Thyroid gland (tissue), 4 donors: ENCODE measurements around the gene KRTAP5-4. TPM values are rescaled to one million over a fixed set of nuclear protein-coding genes. Genes with fewer than 3 reads are reported as not detected.
"Not testable (repeated sequence)": the region's sequence is repeated elsewhere in the genome, so short reads cannot be mapped to it uniquely, and the experiment has no call there.

Experiments
- DNase-seq, 2 donors: peaks; one replicate each; pipeline ENCODE4 v3.0.0-alpha.2; 2019
- H3K27ac ChIP-seq, 3 donors: fragments of 200-600 bp; sonication (generic); 1 replicate in 2 of 3; 2 replicates in 1 of 3; pipeline ENCODE4 v1.5.1; 2016 to 2019; ENCODE audit warnings: mild to moderate bottlenecking in 1 of 3, moderate library complexity in 1 of 3
- H3K27me3 ChIP-seq: fragments of 200-600 bp; sonication (generic); one replicate; pipeline ENCODE4 v1.5.1; 2019
- H3K36me3 ChIP-seq, 2 donors: fragments of 200-600 bp; sonication (generic); one replicate each; pipeline ENCODE4 v1.5.1; 2016 to 2019
- H3K4me1 ChIP-seq, 2 donors: fragments of 200-600 bp; sonication (generic); one replicate each; pipeline ENCODE4 v1.5.1; 2017 to 2019
- H3K4me3 ChIP-seq, 3 donors: fragments of 200-600 bp; sonication (generic); replicated peaks in 1 of 3; 1 replicate in 2 of 3; 2 replicates in 1 of 3; pipeline ENCODE4 v1.5.1; 2016; ENCODE audit warnings: mild to moderate bottlenecking in 1 of 3
- H3K9me3 ChIP-seq: fragments of 200-600 bp; sonication (generic); one replicate; pipeline ENCODE4 v1.5.1; 2017
- POLR2A ChIP-seq, 2 donors: fragments of 450-650 bp; IDR thresholded peaks; one replicate each; pipeline ENCODE4 v1.6.1; 2017; ENCODE audit warnings: antibody characterized with exemption in 2 of 2, mild to moderate bottlenecking in 2 of 2, moderate library complexity in 1 of 2
- WGBS, 2 donors: methylation state at CpG; one replicate each; pipeline ENCODE4 v1.1.5; 2017; 5-methylcytosine and 5-hydroxymethylcytosine counted together
- intact Hi-C: fragments of 100-400 bp; cut with DNase I; formaldehyde crosslinking; loops from one replicate; pipeline ENCODE4 v1.15.1; 2023
- total RNA-seq, 4 donors: library from RNA; depleted of rRNA; stranded (reverse); fragments of >200 nt; gene quantifications; one replicate each; pipeline ENCODE4 v1.2.3, GENCODE V29; 2016
- TF ChIP-seq, protein P1 (sequence below), 6 experiments: fragments of 200-600 bp in 3 of 6; fragments of 450-650 bp in 3 of 6; sonication (generic) in 3 of 6; IDR thresholded peaks; one replicate each; pipeline ENCODE4 v1.5.1; 2016 to 2019; ENCODE audit warnings: antibody characterized with exemption in 6 of 6, mild to moderate bottlenecking in 2 of 6, inconsistent platforms in 1 of 6, moderate library complexity in 1 of 6

The KRTAP5-4 gene
- total RNA-seq, 4 donors from 2014 or later = not detected

GRCh38 chr11:1648653-1649420 is 26.9 kb upstream of the KRTAP5-4 start:
- no peaks in the 10 kb centered on the region for H3K27me3 ChIP-seq
- H3K4me1 ChIP-seq = no peaks in the 10 kb centered on the region
- no peak overlapping the region for H3K4me3 ChIP-seq
- DNase-seq = no peak
- no peaks in the 10 kb centered on the region for H3K36me3 ChIP-seq
- intact Hi-C loops = no loop called here
- no peaks in the 10 kb centered on the region for H3K9me3 ChIP-seq
- TF ChIP-seq, protein P1, sequence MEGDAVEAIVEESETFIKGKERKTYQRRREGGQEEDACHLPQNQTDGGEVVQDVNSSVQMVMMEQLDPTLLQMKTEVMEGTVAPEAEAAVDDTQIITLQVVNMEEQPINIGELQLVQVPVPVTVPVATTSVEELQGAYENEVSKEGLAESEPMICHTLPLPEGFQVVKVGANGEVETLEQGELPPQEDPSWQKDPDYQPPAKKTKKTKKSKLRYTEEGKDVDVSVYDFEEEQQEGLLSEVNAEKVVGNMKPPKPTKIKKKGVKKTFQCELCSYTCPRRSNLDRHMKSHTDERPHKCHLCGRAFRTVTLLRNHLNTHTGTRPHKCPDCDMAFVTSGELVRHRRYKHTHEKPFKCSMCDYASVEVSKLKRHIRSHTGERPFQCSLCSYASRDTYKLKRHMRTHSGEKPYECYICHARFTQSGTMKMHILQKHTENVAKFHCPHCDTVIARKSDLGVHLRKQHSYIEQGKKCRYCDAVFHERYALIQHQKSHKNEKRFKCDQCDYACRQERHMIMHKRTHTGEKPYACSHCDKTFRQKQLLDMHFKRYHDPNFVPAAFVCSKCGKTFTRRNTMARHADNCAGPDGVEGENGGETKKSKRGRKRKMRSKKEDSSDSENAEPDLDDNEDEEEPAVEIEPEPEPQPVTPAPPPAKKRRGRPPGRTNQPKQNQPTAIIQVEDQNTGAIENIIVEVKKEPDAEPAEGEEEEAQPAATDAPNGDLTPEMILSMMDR (IDR thresholded peaks at IDR 0.05) = no peak
- no peak for TF ChIP-seq POLR2A (IDR thresholded peaks at IDR 0.05)
- H3K27ac ChIP-seq = no peak overlapping the region
- 86 to 87% methylated on average over 27 to 28 of the region's 28 CpGs for WGBS, 2 donors

- intact Hi-C loops = no loop called here
- no peaks in the 10 kb centered on the region for H3K36me3 ChIP-seq
- TF ChIP-seq POLR2A (IDR thresholded peaks at IDR 0.05) = no peak
- TF ChIP-seq, protein P1 (IDR thresholded peaks at IDR 0.05) = no peak
- H3K27me3 ChIP-seq = no peaks in the 10 kb centered on the region
- no peak overlapping the region for H3K4me3 ChIP-seq
- no peaks in the 10 kb centered on the region for H3K9me3 ChIP-seq
- WGBS, 2 donors = 91 to 93% methylated on average over 28 to 35 of the region's 35 CpGs
- no peak for DNase-seq
- H3K27ac ChIP-seq = no peak overlapping the region
- no peaks in the 10 kb centered on the region for H3K4me1 ChIP-seq
Observed at GRCh38 chr11:1647901-1648652, 26.1 kb upstream of the KRTAP5-4 start.

DNA sequence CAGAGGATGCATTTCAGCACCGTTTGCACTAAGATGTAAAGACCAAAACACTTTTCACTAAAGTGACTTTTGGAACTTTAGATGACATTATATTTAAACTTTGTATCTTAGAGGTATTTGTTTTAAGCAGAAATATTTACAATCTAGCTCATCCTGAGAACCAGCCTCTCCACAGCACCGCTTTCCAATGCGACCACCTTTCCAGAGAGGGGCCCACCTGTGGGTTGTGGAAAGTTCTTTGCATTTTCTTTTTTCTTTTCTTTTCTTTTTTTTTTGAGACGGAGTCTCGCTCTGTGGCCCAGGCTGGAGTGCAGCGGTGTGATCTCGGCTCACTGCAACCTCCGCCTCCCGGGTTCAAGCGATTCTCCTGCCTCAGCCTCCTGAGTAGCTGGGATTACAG is 24.6 kb upstream of the KRTAP5-4 start:
- intact Hi-C loops, H3K27ac ChIP-seq: not testable (repeated sequence)
- WGBS, 2 donors = 87 to 88% methylated on average over 10 of the region's 10 CpGs

DNA sequence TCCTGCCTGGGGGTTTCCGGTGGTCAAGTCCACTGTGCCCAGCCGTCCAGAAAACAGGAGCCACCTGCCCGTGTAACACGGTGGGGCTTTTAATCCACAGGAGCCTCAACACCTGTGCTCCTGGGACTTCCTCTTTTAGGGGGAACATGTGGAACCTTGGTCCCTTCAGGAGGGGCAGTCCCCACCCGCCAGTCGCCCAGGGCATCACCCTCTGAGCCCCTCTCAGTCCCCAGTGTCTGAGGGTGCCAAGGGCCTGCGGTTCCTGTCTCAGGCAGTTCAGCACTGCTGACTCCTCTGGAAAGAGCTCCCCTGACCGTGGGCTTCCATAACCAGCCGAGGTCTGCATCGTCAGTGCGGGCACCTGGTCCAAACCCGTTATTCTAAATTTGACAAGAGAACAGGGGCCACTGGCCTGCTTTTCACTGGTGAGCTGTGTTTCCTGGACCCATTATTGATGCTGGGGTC is 23.5 kb upstream of the KRTAP5-4 start:
- H3K36me3 ChIP-seq = no peaks in the 10 kb centered on the region
- no peak overlapping the region for H3K4me3 ChIP-seq
- DNase-seq = no peak
- no peak overlapping the region for H3K27ac ChIP-seq
- no peaks in the 10 kb centered on the region for H3K27me3 ChIP-seq
- no peaks in the 10 kb centered on the region for H3K9me3 ChIP-seq
- WGBS, 2 donors = 70 to 87% methylated on average over 12 of the region's 12 CpGs
- H3K4me1 ChIP-seq = no peaks in the 10 kb centered on the region
- TF ChIP-seq POLR2A (IDR thresholded peaks at IDR 0.05) = no peak
- TF ChIP-seq, protein P1 (IDR thresholded peaks at IDR 0.05) = no peak
- intact Hi-C loops = no loop called here

More for the DNA sequence above, 24.6 kb upstream of the KRTAP5-4 start:
- not testable (repeated sequence) for DNase-seq, H3K4me1 ChIP-seq, H3K9me3 ChIP-seq, H3K4me3 ChIP-seq, H3K36me3 ChIP-seq, H3K27me3 ChIP-seq

- Histone ChIP-seq H3K4me3 (no peak overlapping the region), H3K27ac (no peak overlapping the region), H3K27me3 (no peaks in the 10 kb centered on the region), H3K36me3 (no peaks in the 10 kb centered on the region), H3K4me1 (no peaks in the 10 kb centered on the region), H3K9me3 (no peaks in the 10 kb centered on the region)
- no peak for DNase-seq
- WGBS, 2 donors = 84 to 85% methylated on average over 19 to 20 of the region's 20 CpGs
- TF ChIP-seq, protein P1 (IDR thresholded peaks at IDR 0.05) = no peak
- TF ChIP-seq POLR2A (IDR thresholded peaks at IDR 0.05) = no peak
- intact Hi-C loops = no loop called here
Observed at GRCh38 chr11:1644601-1645356, 22.8 kb upstream of the KRTAP5-4 start.
